Measurements from ENCODE around the gene CHD6.

The CHD6 gene

GRCh38 chr20:41654884-41655283 lies 36.7 kb upstream of the CHD6 start:
- H3K9me3 ChIP-seq (ENCODE audit: control insufficient read depth, low read length), result no peaks in the 10 kb centered on the region
- no peak overlapping the region for H3K4me3 ChIP-seq (ENCODE audit: low read depth, low read length)
- H3K79me2 ChIP-seq, result no peaks in the 10 kb centered on the region
- peak overlapping the region; percentile 42 for H2AFZ ChIP-seq
- TF ChIP-seq CTCF (IDR thresholded peaks at IDR 0.05), result no peak
- H3K36me3 ChIP-seq (ENCODE audit: control insufficient read depth, insufficient read depth, low read length), result no peaks in the 10 kb centered on the region
- H3K27ac ChIP-seq, result no peak overlapping the region
- peaks cover 18% of the 10 kb centered on the region for H3K4me1 ChIP-seq
- no peak overlapping the region for H3K9ac ChIP-seq
- H3K27me3 ChIP-seq (ENCODE audit: control insufficient read depth, insufficient read depth, low read length), result no peaks in the 10 kb centered on the region
- H3K4me2 ChIP-seq (ENCODE audit: low read length), result no peak overlapping the region

GRCh38 chr20:41654292-41654691 lies 36.1 kb upstream of the CHD6 start:
- no peak overlapping the region for H3K4me2 ChIP-seq (ENCODE audit: low read length)
- H3K4me1 ChIP-seq, result peaks cover 24% of the 10 kb centered on the region
- H3K27ac ChIP-seq, result no peak overlapping the region
- H3K36me3 ChIP-seq (ENCODE audit: control insufficient read depth, insufficient read depth, low read length), result no peaks in the 10 kb centered on the region
- no peak for TF ChIP-seq CTCF (IDR thresholded peaks at IDR 0.05)
- H3K9ac ChIP-seq, result no peak overlapping the region
- no peaks in the 10 kb centered on the region for H3K27me3 ChIP-seq (ENCODE audit: control insufficient read depth, insufficient read depth, low read length)
- no peak overlapping the region for H3K4me3 ChIP-seq (ENCODE audit: low read depth, low read length)
- H3K9me3 ChIP-seq (ENCODE audit: control insufficient read depth, low read length), result no peaks in the 10 kb centered on the region
- no peaks in the 10 kb centered on the region for H3K79me2 ChIP-seq
- peak overlapping the region; percentile 42 for H2AFZ ChIP-seq

GRCh38 chr20:41650231-41650948 lies 32.2 kb upstream of the CHD6 start:
- Histone ChIP-seq H3K9ac (no peak overlapping the region), H3K4me1 (peaks cover 28% of the 10 kb centered on the region), H3K4me3 (ENCODE audit: low read depth, low read length) (no peak overlapping the region), H2AFZ (peak overlapping the region; percentile 78), H3K27me3 (ENCODE audit: control insufficient read depth, insufficient read depth, low read length) (no peaks in the 10 kb centered on the region), H3K36me3 (ENCODE audit: control insufficient read depth, insufficient read depth, low read length) (no peaks in the 10 kb centered on the region), H3K9me3 (ENCODE audit: control insufficient read depth, low read length) (no peaks in the 10 kb centered on the region), H3K79me2 (no peaks in the 10 kb centered on the region), H3K4me2 (ENCODE audit: low read length) (peak overlapping the region; percentile 5), H3K27ac (peak overlapping the region; percentile 65)
- no peak for TF ChIP-seq CTCF (IDR thresholded peaks at IDR 0.05)

- no peak for TF ChIP-seq CTCF (IDR thresholded peaks at IDR 0.05)
- no peaks in the 10 kb centered on the region for H3K9me3 ChIP-seq (ENCODE audit: control insufficient read depth, low read length)
- peaks cover 24% of the 10 kb centered on the region for H3K4me1 ChIP-seq
- peak overlapping the region; percentile 78 for H2AFZ ChIP-seq
- no peaks in the 10 kb centered on the region for H3K79me2 ChIP-seq
- no peak overlapping the region for H3K4me3 ChIP-seq (ENCODE audit: low read depth, low read length)
- peak overlapping the region; percentile 65 for H3K27ac ChIP-seq
- H3K27me3 ChIP-seq (ENCODE audit: control insufficient read depth, insufficient read depth, low read length), result no peaks in the 10 kb centered on the region
- no peak overlapping the region for H3K4me2 ChIP-seq (ENCODE audit: low read length)
- H3K9ac ChIP-seq, result no peak overlapping the region
- H3K36me3 ChIP-seq (ENCODE audit: control insufficient read depth, insufficient read depth, low read length), result no peaks in the 10 kb centered on the region
Observed at GRCh38 chr20:41649489-41649888, 31.3 kb upstream of the CHD6 start.

GRCh38 chr20:41645372-41645771 lies 27.2 kb upstream of the CHD6 start:
- Histone ChIP-seq H2AFZ (no peak overlapping the region), H3K36me3 (ENCODE audit: control insufficient read depth, insufficient read depth, low read length) (no peaks in the 10 kb centered on the region), H3K9ac (no peak overlapping the region), H3K4me1 (peaks cover 24% of the 10 kb centered on the region), H3K27ac (no peak overlapping the region), H3K4me2 (ENCODE audit: low read length) (no peak overlapping the region), H3K4me3 (ENCODE audit: low read depth, low read length) (no peak overlapping the region), H3K9me3 (ENCODE audit: control insufficient read depth, low read length) (no peaks in the 10 kb centered on the region), H3K27me3 (ENCODE audit: control insufficient read depth, insufficient read depth, low read length) (no peaks in the 10 kb centered on the region), H3K79me2 (no peaks in the 10 kb centered on the region)
- TF ChIP-seq CTCF (IDR thresholded peaks at IDR 0.05), result no peak

Data from parathyroid adenoma (tissue), 2 donors.